GM12892 (cell line): Measurements from ENCODE around the gene PROKR1.

Source experiments
- POLR2A ChIP-seq: IDR thresholded peaks from 2 replicates; pipeline ENCODE4 v1.6.1; 2011; ENCODE audit warnings: low read depth, low read length, control low read depth
- POLR2AphosphoS5 ChIP-seq: IDR thresholded peaks from 2 replicates; pipeline ENCODE4 v1.6.1; 2011; ENCODE audit warnings: low read depth, low read length, control low read depth

- TF ChIP-seq POLR2AphosphoS5 (no peak), POLR2A (no peak)
Observed at GRCh38 chr2:68658266-68658665, 14.9 kb downstream of the PROKR1 start.
